ENCODE measurements around the gene C20orf141.

The C20orf141 gene

GRCh38 chr20:2849529-2849928 is 34.7 kb downstream of the C20orf141 start:
- DNase-seq (ENCODE audit: low read depth): no peak

- DNase-seq (ENCODE audit: low read depth): no peak
Measured at GRCh38 chr20:2851086-2851485, 36.3 kb downstream of the C20orf141 start.

- DNase-seq (ENCODE audit: low read depth): no peak
Measured at GRCh38 chr20:2858591-2858990, 43.8 kb downstream of the C20orf141 start.

- DNase-seq (ENCODE audit: low read depth): no peak
Measured at GRCh38 chr20:2859330-2860121, 44.7 kb downstream of the C20orf141 start.

- DNase-seq (ENCODE audit: low read depth): no peak
Measured at GRCh38 chr20:2864626-2865025, 49.8 kb downstream of the C20orf141 start.

GRCh38 chr20:2865101-2865500 is 50.3 kb downstream of the C20orf141 start:
- DNase-seq (ENCODE audit: low read depth): no peak

All from fibroblast of the conjunctiva (primary cell).